HepG2 (cell line): ENCODE data around the gene SH2D2A. TPM values are rescaled to one million over a fixed set of nuclear protein-coding genes. Genes with fewer than 3 reads are reported as not detected.

Experiments
- ATAC-seq: fragments of 200-7000 bp; cut with Tn5 transposase; 3 replicates; pipeline ENCODE4 v1.9.1; 2020; ENCODE audit warnings: mild to moderate bottlenecking, moderate library complexity
- BruUV-seq: library from RNA; stranded (reverse); fragments of 400-500 nt; replicated peaks from 2 replicates; lab custom pipeline; 2021; lab: Mats Ljungman, UMichigan
- CTCF ChIA-PET: fragments of 300-600 bp; formaldehyde crosslinking; extraction: SDS; loops from one replicate; lab custom pipeline; 2021; ENCODE audit warnings: low total read pairs, inconsistent platforms, low intra/inter-chr PET ratio; lab: Yijun Ruan, JAX
- POLR2A ChIA-PET: fragments of 350-600 bp; sonication (Branson Sonifier 250); formaldehyde crosslinking; loops from one replicate; lab custom pipeline; 2020; ENCODE audit warnings: antibody characterized with exemption, inconsistent platforms; lab: Yijun Ruan, JAX
- DNase-seq: peaks from one replicate; pipeline ENCODE4 v3.0.0-alpha.2; 2015; ENCODE audit warnings: low spot score
- FAIRE-seq: peaks from 3 replicates; lab custom pipeline; 2011; peaks lifted over from hg19 to GRCh38; lab: Jason Lieb, UNC
- H2AFZ ChIP-seq: one replicate; pipeline ENCODE4 v1.6.1; 2011; ENCODE audit warnings: low read length, inconsistent platforms
- H3K27ac ChIP-seq: fragments of 300-600 bp; 3 replicates; pipeline ENCODE4 v1.8.0; 2011; ENCODE audit warnings: mixed run types, mild to moderate bottlenecking, mixed read lengths, low read length, inconsistent platforms; ENCODE audit not compliant: insufficient read depth; ENCODE audit errors: extremely low read length
- H3K27me3 ChIP-seq, 2 experiments: fragments of 200-600 bp in 1 of 2; 2 replicates in 1 of 2; 3 replicates in 1 of 2; pipeline versions ENCODE4 v1.6.0 to v1.8.0; 2011; ENCODE audit warnings: low read length in 2 of 2, mild to moderate bottlenecking in 2 of 2, moderate library complexity in 2 of 2, inconsistent platforms in 1 of 2; ENCODE audit not compliant: insufficient read depth in 2 of 2, control insufficient read depth in 1 of 2
- H3K36me3 ChIP-seq, 2 experiments: fragments of 200-600 bp in 1 of 2; replicated peaks in 1 of 2; 2 replicates in 1 of 2; 3 replicates in 1 of 2; pipeline versions ENCODE4 v1.5.1 to v1.8.0; 2011; ENCODE audit warnings: low read length in 2 of 2, inconsistent platforms in 1 of 2; ENCODE audit not compliant: insufficient read depth in 2 of 2, control insufficient read depth in 1 of 2
- H3K4me1 ChIP-seq: 2 replicates; pipeline ENCODE4 v1.5.1; 2012; ENCODE audit warnings: low read length, inconsistent platforms; ENCODE audit not compliant: insufficient read depth
- H3K4me2 ChIP-seq: 2 replicates; pipeline ENCODE4 v1.6.0; 2011; ENCODE audit warnings: low read depth, low read length, inconsistent platforms
- H3K4me3 ChIP-seq, 3 experiments: fragments of 200-600 bp in 1 of 3; sonication (generic), shearing (Covaris generic) in 1 of 3; replicated peaks in 1 of 3; 2 replicates each; pipeline ENCODE4 v1.5.1; 2011 to 2016; ENCODE audit warnings: low read length in 3 of 3, inconsistent platforms in 2 of 3, low read depth in 2 of 3, mild to moderate bottlenecking in 2 of 3, control low read depth in 1 of 3, mixed read lengths in 1 of 3; ENCODE audit not compliant: insufficient read depth in 1 of 3
- H3K79me2 ChIP-seq: one replicate; pipeline ENCODE4 v1.6.1; 2011; ENCODE audit warnings: low read length, inconsistent platforms; ENCODE audit not compliant: insufficient read depth
- H3K9ac ChIP-seq: 2 replicates; pipeline ENCODE4 v1.6.0; 2011; ENCODE audit warnings: mild to moderate bottlenecking, low read depth, low read length, inconsistent platforms; ENCODE audit not compliant: insufficient read depth
- H3K9me3 ChIP-seq: 2 replicates; pipeline ENCODE4 v1.5.1; 2012; ENCODE audit warnings: mild to moderate bottlenecking, low read length
- H4K20me1 ChIP-seq: 2 replicates; pipeline ENCODE4 v1.6.0; 2011; ENCODE audit warnings: inconsistent platforms, mild to moderate bottlenecking, low read length, moderate library complexity; ENCODE audit not compliant: insufficient read depth
- CTCF ChIP-seq: sonication (generic); formaldehyde crosslinking; IDR thresholded peaks from 2 replicates; pipeline ENCODE4 v1.5.0; 2020; ENCODE audit warnings: mild to moderate bottlenecking, missing genetic modification reagents, moderate library complexity
- MTF2 ChIP-seq: sonication (generic); formaldehyde crosslinking; IDR thresholded peaks from 2 replicates; pipeline ENCODE4 v1.5.0; 2020; ENCODE audit warnings: missing genetic modification reagents, borderline replicate concordance
- RAD21 ChIP-seq: fragments of 450-650 bp; formaldehyde crosslinking; IDR thresholded peaks from 2 replicates; pipeline ENCODE4 v1.5.0; 2020; ENCODE audit warnings: mild to moderate bottlenecking
- REPIN1 ChIP-seq: sonication (generic); formaldehyde crosslinking; IDR thresholded peaks from 2 replicates; pipeline ENCODE4 v1.8.0; 2022; ENCODE audit warnings: missing genetic modification reagents, low read depth, mild to moderate bottlenecking, borderline replicate concordance
- ZBTB40 ChIP-seq, 2 experiments: fragments of 450-650 bp in 1 of 2; sonication (generic) in 1 of 2; formaldehyde crosslinking in 1 of 2; IDR thresholded peaks; 2 replicates each; pipeline versions ENCODE4 v1.6.1 to v1.8.0; 2016 to 2022; ENCODE audit warnings: antibody characterized with exemption in 1 of 2, mild to moderate bottlenecking in 1 of 2, missing genetic modification reagents in 1 of 2
- ZNF687 ChIP-seq: sonication (generic); formaldehyde crosslinking; IDR thresholded peaks from 2 replicates; pipeline ENCODE4 v1.5.1; 2020; ENCODE audit warnings: mild to moderate bottlenecking, missing genetic modification reagents, moderate library complexity
- WGBS: methylation state at CpG from one replicate; pipeline ENCODE4 v1.1.6; 2017; ENCODE audit warnings: low lambda C conversion rate; 5-methylcytosine and 5-hydroxymethylcytosine counted together
- in situ Hi-C: cut with HindIII; loops from 2 replicates; pipeline ENCODE4 v1.10.0; 2017; ENCODE audit warnings: low pct_unique_long_range_greater_than_20kb; ENCODE audit not compliant: extremely low pct_ligation_motif_present
- intact Hi-C: fragments of 100-400 bp; cut with micrococcal nuclease; formaldehyde crosslinking; loops from one replicate; pipeline ENCODE4 v1.10.0; 2022; ENCODE audit not compliant: unreplicated experiment
- polyA plus RNA-seq, 8 experiments: library from polyadenylated mRNA; depleted of rRNA in 3 of 8; stranded (reverse) in 7 of 8; unstranded in 1 of 8; fragments of >200 nt; fragmentation: Illumina TruSeq in 4 of 8; extraction: Trizol in 4 of 8; gene quantifications; 2 replicates each; pipeline versions ENCODE4 v1.2.1 to v1.2.3, GENCODE V29; 2011 to 2016; ENCODE audit warnings: low read depth in 4 of 8, missing spikeins in 1 of 8, mixed read lengths in 1 of 8; ENCODE audit not compliant: insufficient read depth in 1 of 8
- total RNA-seq, 5 experiments: library from RNA; depleted of rRNA; stranded (reverse); fragments of >200 nt; fragmentation: Illumina TruSeq; extraction: Trizol; gene quantifications; 2 replicates each; pipeline ENCODE4 v1.2.3, GENCODE V29; 2016; ENCODE audit warnings: low read depth in 1 of 5

Gene SH2D2A
- total and polyA plus RNA-seq, 2 of the 13 experiments (the other 11 are each of a cell fraction or from before 2014, with no cell fraction given), result 0.57 to 0.73 TPM

- intact Hi-C loops (loop anchor here (1.0 to 10.0 kb wide), 2 partner anchors 21 to 65 kb away; no protein-coding TSS in a partner anchor), in situ Hi-C loops (loop anchor here (5.0 to 10.0 kb wide), 2 partner anchors 63 to 165 kb away; no protein-coding TSS in a partner anchor)
- Histone ChIP-seq H3K9me3 (no peaks in the 10 kb centered on the region), H2AFZ (no peak overlapping the region), H3K36me3 (no peaks in the 10 kb centered on the region), H3K4me3 (peak overlapping the region in 1 of 3 experiments; percentile 55; a peak in 1 of 6 replicates), H3K79me2 (no peaks in the 10 kb centered on the region), H3K9ac (no peak overlapping the region), H3K4me1 (peaks cover 24% of the 10 kb centered on the region), H4K20me1 (0 out of 2 replicates have a peak, but pooled peaks cover 2% of the 10 kb centered on the region), H3K4me2 (peak overlapping the region; percentile 68), H3K27me3 (peaks cover 25 to 87% of the 10 kb centered on the region in 2 experiments), H3K27ac (no peak overlapping the region)
- no peak for FAIRE-seq
- POLR2A ChIA-PET, result interaction anchor here (1.0 to 1.7 kb wide), 2 partner anchors 134 to 171 kb away, joined by 4 read pairs; no protein-coding TSS in a partner anchor
- no TSS peak for BruUV-seq
- CTCF ChIA-PET, result interaction anchor here (1.4 to 3.8 kb wide), 3 partner anchors 21 to 171 kb away, joined by 6 to 21 read pairs (median 8); no protein-coding TSS in a partner anchor
- DNase-seq, result no peak
- WGBS, result 14% methylated on average over 26 of the region's 35 CpGs
- peak; percentile 74 for ATAC-seq
- TF ChIP-seq REPIN1 (CRISPR knock-in tag) (no peak), MTF2 (peak; percentile 22; the same call in 1 of the 2 replicates), CTCF (peak; percentile 84), ZNF687 (peak; percentile 38), ZBTB40 (IDR thresholded peaks at IDR 0.05) (no peak), ZBTB40 (CRISPR knock-in tag; IDR thresholded peaks at IDR 0.05) (0 out of 2 replicates have a peak, but pooled peaks have one; percentile 10), RAD21 (peak; percentile 83)
Observed at GRCh38 chr1:156860113-156860627, 43.5 kb upstream of the SH2D2A start.
